ENCODE measurements around the gene ADAM11.

The ADAM11 gene

GRCh38 chr17:44757045-44757917 is 1.5 kb upstream of the ADAM11 start:
- no peak for DNase-seq

- DNase-seq = no peak
Measured at GRCh38 chr17:44757918-44758413, 822 bp upstream of the ADAM11 start.

GRCh38 chr17:44759086-44759915 is 513 bp downstream of the ADAM11 start:
- DNase-seq = no peak

- DNase-seq = no peak
Measured at GRCh38 chr17:44759916-44760243, 1.1 kb downstream of the ADAM11 start.

GRCh38 chr17:44760474-44761308 is 1.9 kb downstream of the ADAM11 start:
- DNase-seq = no peak

GRCh38 chr17:44761932-44762810 is 3.4 kb downstream of the ADAM11 start:
- no peak for DNase-seq

- no peak for DNase-seq
Measured at GRCh38 chr17:44763170-44763569, 4.4 kb downstream of the ADAM11 start.

GRCh38 chr17:44765965-44766364 is 7.2 kb downstream of the ADAM11 start:
- DNase-seq = no peak

GRCh38 chr17:44766409-44767038 is 7.7 kb downstream of the ADAM11 start:
- DNase-seq = no peak

- DNase-seq = no peak
Measured at GRCh38 chr17:44767493-44767892, 8.7 kb downstream of the ADAM11 start.

GRCh38 chr17:44768505-44769142 is 9.8 kb downstream of the ADAM11 start:
- DNase-seq = no peak

GRCh38 chr17:44769230-44769629 is 10.4 kb downstream of the ADAM11 start:
- no peak for DNase-seq

GRCh38 chr17:44769647-44770084 is 10.9 kb downstream of the ADAM11 start:
- DNase-seq = no peak

GRCh38 chr17:44770166-44770925 is 11.6 kb downstream of the ADAM11 start:
- no peak for DNase-seq

GRCh38 chr17:44772308-44773045 is 13.7 kb downstream of the ADAM11 start:
- DNase-seq = no peak

GRCh38 chr17:44773140-44773539 is 14.4 kb downstream of the ADAM11 start:
- DNase-seq = no peak

GRCh38 chr17:44774271-44775135 is 15.7 kb downstream of the ADAM11 start:
- DNase-seq = peak; percentile 91

- peak; percentile 97 for DNase-seq
Measured at GRCh38 chr17:44775136-44775837, 16.5 kb downstream of the ADAM11 start.
